ENCODE measurements around the gene LRRC59.

DNA sequence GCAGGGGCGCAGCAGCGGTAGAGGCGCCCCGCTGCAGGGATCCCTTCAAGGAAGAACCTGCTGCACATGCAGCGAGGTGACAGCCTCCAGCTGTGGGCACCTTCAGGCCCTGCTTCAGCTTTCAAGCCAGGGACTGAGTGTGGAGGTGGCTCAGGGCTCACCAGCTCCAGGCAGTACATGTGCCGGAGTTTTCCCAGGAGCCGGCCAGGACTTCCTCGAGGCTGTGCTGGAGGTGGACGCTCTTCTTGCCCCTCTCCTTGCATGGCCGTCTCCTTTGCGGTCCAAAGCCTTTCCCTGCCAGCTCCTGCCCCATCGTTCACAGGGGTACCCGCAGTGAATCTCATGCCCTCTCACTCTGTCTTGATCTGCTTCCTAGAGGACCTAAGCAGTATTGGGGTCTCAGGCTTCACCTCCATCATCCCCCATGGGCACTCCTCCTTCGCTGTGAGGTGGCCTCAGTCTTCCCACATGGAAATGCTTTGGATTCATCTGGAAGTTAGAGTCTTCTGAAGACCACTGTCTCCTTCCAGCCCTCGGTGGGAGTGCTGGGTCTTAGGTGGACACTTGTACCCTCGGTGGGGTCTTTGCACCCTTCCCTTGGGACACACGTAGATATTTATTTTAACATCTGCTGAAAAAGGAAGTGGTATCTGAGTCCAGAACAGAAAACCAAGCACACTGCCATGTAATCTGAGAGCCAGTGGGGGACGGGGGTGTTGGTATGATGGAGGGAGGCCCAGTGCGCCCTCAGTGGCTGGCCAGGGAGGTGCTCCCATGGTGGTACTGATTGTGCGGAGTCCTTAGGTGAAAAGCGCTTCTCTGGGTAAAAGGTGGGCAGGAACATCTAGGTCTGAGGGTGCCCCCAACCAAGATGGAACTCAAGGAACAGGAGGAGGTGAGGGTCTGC, 44.4 kb downstream of the LRRC59 start:
- TF ChIP-seq EP300 (IDR thresholded peaks at IDR 0.05) (no peak), POLR2A (IDR thresholded peaks at IDR 0.05) (no peak)
- TF ChIP-seq, protein P1, sequence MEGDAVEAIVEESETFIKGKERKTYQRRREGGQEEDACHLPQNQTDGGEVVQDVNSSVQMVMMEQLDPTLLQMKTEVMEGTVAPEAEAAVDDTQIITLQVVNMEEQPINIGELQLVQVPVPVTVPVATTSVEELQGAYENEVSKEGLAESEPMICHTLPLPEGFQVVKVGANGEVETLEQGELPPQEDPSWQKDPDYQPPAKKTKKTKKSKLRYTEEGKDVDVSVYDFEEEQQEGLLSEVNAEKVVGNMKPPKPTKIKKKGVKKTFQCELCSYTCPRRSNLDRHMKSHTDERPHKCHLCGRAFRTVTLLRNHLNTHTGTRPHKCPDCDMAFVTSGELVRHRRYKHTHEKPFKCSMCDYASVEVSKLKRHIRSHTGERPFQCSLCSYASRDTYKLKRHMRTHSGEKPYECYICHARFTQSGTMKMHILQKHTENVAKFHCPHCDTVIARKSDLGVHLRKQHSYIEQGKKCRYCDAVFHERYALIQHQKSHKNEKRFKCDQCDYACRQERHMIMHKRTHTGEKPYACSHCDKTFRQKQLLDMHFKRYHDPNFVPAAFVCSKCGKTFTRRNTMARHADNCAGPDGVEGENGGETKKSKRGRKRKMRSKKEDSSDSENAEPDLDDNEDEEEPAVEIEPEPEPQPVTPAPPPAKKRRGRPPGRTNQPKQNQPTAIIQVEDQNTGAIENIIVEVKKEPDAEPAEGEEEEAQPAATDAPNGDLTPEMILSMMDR (IDR thresholded peaks at IDR 0.05): no peak

Data from stomach (tissue), 4 donors.